GM12875 (cell line): ENCODE results near the gene TBL1X.

Experiments
- H3K4me3 ChIP-seq: one replicate; pipeline ENCODE4 v1.5.1; 2011; ENCODE audit warnings: low read depth, low read length, control low read depth
- CTCF ChIP-seq: IDR thresholded peaks from 2 replicates; pipeline ENCODE4 v1.5.1; 2011; ENCODE audit warnings: low read depth, mild to moderate bottlenecking, control low read depth, inconsistent platforms, low read length, moderate library complexity, borderline replicate concordance; ENCODE audit not compliant: insufficient read depth

Gene TBL1X

GRCh38 chrX:9658409-9658808 lies 193.6 kb downstream of the TBL1X start:
- TF ChIP-seq CTCF = no peak
- H3K4me3 ChIP-seq = no peak overlapping the region

- no peak overlapping the region for H3K4me3 ChIP-seq
- no peak for TF ChIP-seq CTCF
Observed at GRCh38 chrX:9659571-9660195, 194.8 kb downstream of the TBL1X start.

DNA sequence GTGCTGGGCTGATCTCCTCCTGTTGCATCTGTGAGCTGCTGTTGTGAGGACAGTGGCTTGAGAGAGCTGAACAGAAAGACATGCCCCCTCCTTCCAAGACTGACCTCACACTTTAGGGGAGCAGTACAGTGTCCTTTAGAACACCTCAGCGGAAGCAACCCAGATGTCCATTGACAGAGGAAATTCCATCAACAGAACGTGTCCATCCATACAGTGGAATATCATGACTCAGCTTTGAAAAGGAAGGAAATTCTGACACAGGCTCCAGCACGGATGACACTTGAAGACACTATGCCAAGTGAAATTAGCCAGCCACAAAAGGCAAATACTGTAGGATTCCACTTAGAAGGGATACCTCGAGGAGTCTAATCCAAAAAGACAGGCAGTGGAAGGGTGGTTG lies 197.3 kb downstream of the TBL1X start:
- no peak for TF ChIP-seq CTCF
- H3K4me3 ChIP-seq = no peak overlapping the region

DNA sequence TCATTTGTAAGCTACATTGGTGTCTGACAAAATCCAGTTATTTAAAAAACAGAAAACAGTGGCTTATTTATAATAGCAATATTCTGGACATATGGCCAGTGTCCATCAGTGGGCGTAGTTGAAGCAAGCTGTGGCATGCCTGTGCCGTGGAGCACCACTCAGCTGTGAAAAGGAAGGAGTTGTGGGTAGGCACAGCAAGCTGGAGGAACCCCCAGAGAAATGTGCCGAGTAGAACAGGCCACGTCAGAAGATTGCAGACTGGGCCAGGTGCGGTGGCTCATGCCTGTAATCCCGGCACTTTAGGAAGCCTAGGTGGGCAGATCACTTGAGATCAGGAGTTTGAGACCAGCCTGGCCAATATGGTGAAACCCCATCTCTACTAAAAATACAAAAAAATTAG lies 198.4 kb downstream of the TBL1X start:
- TF ChIP-seq CTCF = no peak
- no peak overlapping the region for H3K4me3 ChIP-seq

- TF ChIP-seq CTCF = no peak
- H3K4me3 ChIP-seq = no peak overlapping the region
Observed at GRCh38 chrX:9664224-9664623, 199.4 kb downstream of the TBL1X start.

DNA sequence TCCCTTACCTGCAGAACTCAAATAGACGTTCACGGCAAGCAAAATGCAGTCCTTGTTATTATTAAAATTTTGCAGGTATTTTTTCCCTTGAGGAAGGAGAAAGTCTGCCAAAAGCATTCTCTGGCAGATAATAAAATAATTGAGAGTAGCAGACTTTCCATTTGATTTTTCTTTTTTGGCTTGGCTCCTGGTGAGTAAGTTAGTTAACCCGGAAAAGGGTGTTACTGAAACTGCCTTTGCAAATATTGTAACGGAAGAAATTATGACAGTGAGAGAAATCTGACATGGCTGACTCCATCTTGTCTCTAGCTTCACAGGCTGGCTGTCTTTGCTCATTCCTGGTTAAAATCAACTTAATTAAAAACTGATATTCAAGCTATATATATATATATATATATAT lies 200.3 kb downstream of the TBL1X start:
- H3K4me3 ChIP-seq = no peak overlapping the region
- TF ChIP-seq CTCF = no peak

GRCh38 chrX:9668537-9668936 lies 203.7 kb downstream of the TBL1X start:
- TF ChIP-seq CTCF = no peak
- no peak overlapping the region for H3K4me3 ChIP-seq
